Esophagus (tissue), 2 donors: ENCODE results near the gene HNRNPF. TPM values are rescaled to one million over a fixed set of nuclear protein-coding genes. Genes with fewer than 3 reads are reported as not detected.

Source experiments
- H3K27ac ChIP-seq, 2 donors: one replicate each; pipeline ENCODE4 v1.5.1; 2013; ENCODE audit warnings: low read depth in 2 of 2, mild to moderate bottlenecking in 2 of 2, inconsistent platforms in 1 of 2, low read length in 1 of 2, moderate library complexity in 1 of 2
- H3K27me3 ChIP-seq, 2 donors: one replicate each; pipeline ENCODE4 v1.6.1; 2013; ENCODE audit warnings: low read length in 2 of 2, control low read depth in 1 of 2, mild to moderate bottlenecking in 1 of 2; ENCODE audit not compliant: insufficient read depth in 2 of 2, control insufficient read depth in 1 of 2
- H3K36me3 ChIP-seq, 2 donors: one replicate each; pipeline ENCODE4 v1.6.1; 2013; ENCODE audit warnings: low read length in 1 of 2; ENCODE audit not compliant: control insufficient read depth in 2 of 2, insufficient read depth in 2 of 2
- H3K4me1 ChIP-seq, 2 donors: one replicate each; pipeline ENCODE4 v1.6.1; 2013; ENCODE audit warnings: low read length in 1 of 2; ENCODE audit not compliant: control insufficient read depth in 2 of 2, insufficient read depth in 2 of 2
- H3K4me3 ChIP-seq, 2 donors: one replicate each; pipeline ENCODE4 v1.5.1; 2013; ENCODE audit warnings: low read length in 2 of 2, mild to moderate bottlenecking in 2 of 2, low read depth in 1 of 2, moderate library complexity in 1 of 2
- H3K9me3 ChIP-seq, 2 donors: one replicate each; pipeline ENCODE4 v1.6.1; 2013; ENCODE audit warnings: mild to moderate bottlenecking in 2 of 2, low read depth in 1 of 2, low read length in 1 of 2, moderate library complexity in 1 of 2; ENCODE audit not compliant: control insufficient read depth in 2 of 2, insufficient read depth in 1 of 2
- WGBS, 2 donors: extraction: QIAGEN DNeasy Blood & Tissue Kit; methylation state at CpG; one replicate each; pipeline ENCODE4 v1.1.7; 2013; 5-methylcytosine and 5-hydroxymethylcytosine counted together
- polyA plus RNA-seq, 2 donors: library from polyadenylated mRNA; stranded (reverse); fragments of 200-250 nt; gene quantifications; one replicate each; pipeline ENCODE4 v1.2.3, GENCODE V29; 2013
- donor health status: healthy with polysubstance abuse.
- donor health status: Bipolar disorder and iron deficiency.

The HNRNPF gene
- polyA plus RNA-seq, 2 donors = 59.1 to 128 TPM

GRCh38 chr10:43353495-43354329, 55.3 kb downstream of the HNRNPF start:
- H3K36me3 ChIP-seq = no peaks in the 10 kb centered on the region
- no peak overlapping the region for H3K27ac ChIP-seq
- H3K27me3 ChIP-seq = peaks cover 0 to 3% of the 10 kb centered on the region in 2 donors
- no peak overlapping the region for H3K4me3 ChIP-seq
- H3K4me1 ChIP-seq = peaks cover 0 to 3% of the 10 kb centered on the region in 2 donors
- no peaks in the 10 kb centered on the region for H3K9me3 ChIP-seq
- WGBS, 2 donors = 29 to 35% methylated on average over 3 of the region's 3 CpGs

GRCh38 chr10:43352951-43353350, 56.0 kb downstream of the HNRNPF start:
- Histone ChIP-seq H3K36me3 (no peaks in the 10 kb centered on the region), H3K4me1 (peaks cover 0 to 3% of the 10 kb centered on the region in 2 donors), H3K27me3 (peaks cover 0 to 3% of the 10 kb centered on the region in 2 donors), H3K4me3 (no peak overlapping the region), H3K27ac (no peak overlapping the region), H3K9me3 (no peaks in the 10 kb centered on the region)
- 54 to 55% methylated on average over 7 of the region's 7 CpGs for WGBS, 2 donors

- Histone ChIP-seq H3K36me3 (no peaks in the 10 kb centered on the region), H3K4me1 (peaks cover 0 to 2% of the 10 kb centered on the region in 2 donors), H3K27ac (no peak overlapping the region), H3K9me3 (no peaks in the 10 kb centered on the region), H3K4me3 (no peak overlapping the region), H3K27me3 (peaks cover 0 to 3% of the 10 kb centered on the region in 2 donors)
- 60 to 66% methylated on average over 13 to 14 of the region's 14 CpGs for WGBS, 2 donors
Observed at GRCh38 chr10:43351301-43351700, 57.7 kb downstream of the HNRNPF start.

- Histone ChIP-seq H3K4me3 (no peak overlapping the region), H3K27ac (no peak overlapping the region), H3K9me3 (no peaks in the 10 kb centered on the region), H3K36me3 (no peaks in the 10 kb centered on the region), H3K4me1 (no peaks in the 10 kb centered on the region), H3K27me3 (peaks cover 0 to 3% of the 10 kb centered on the region in 2 donors)
- 26 to 29% methylated on average over 34 of the region's 34 CpGs for WGBS, 2 donors
Observed at GRCh38 chr10:43350686-43351085, 58.3 kb downstream of the HNRNPF start.

- WGBS, 2 donors = 46 to 63% methylated on average over 7 of the region's 7 CpGs
- no peak overlapping the region for H3K27ac ChIP-seq
- H3K4me1 ChIP-seq = no peaks in the 10 kb centered on the region
- H3K27me3 ChIP-seq = peaks cover 0 to 3% of the 10 kb centered on the region in 2 donors
- H3K9me3 ChIP-seq = no peaks in the 10 kb centered on the region
- H3K4me3 ChIP-seq = no peak overlapping the region
- no peaks in the 10 kb centered on the region for H3K36me3 ChIP-seq
Observed at GRCh38 chr10:43350156-43350555, 58.8 kb downstream of the HNRNPF start.

- 50 to 55% methylated on average over 13 of the region's 13 CpGs for WGBS, 2 donors
Observed at GRCh38 chr10:43348511-43349312, 60.3 kb downstream of the HNRNPF start.

GRCh38 chr10:43347997-43348396, 61.0 kb downstream of the HNRNPF start:
- H3K36me3 ChIP-seq = no peaks in the 10 kb centered on the region
- no peak overlapping the region for H3K4me3 ChIP-seq
- no peaks in the 10 kb centered on the region for H3K9me3 ChIP-seq
- 82 to 85% methylated on average over 4 of the region's 4 CpGs for WGBS, 2 donors
- H3K4me1 ChIP-seq = no peaks in the 10 kb centered on the region
- no peak overlapping the region for H3K27ac ChIP-seq
- peaks cover 0 to 3% of the 10 kb centered on the region in 2 donors for H3K27me3 ChIP-seq

More at GRCh38 chr10:43348511-43349312, 60.3 kb downstream of the HNRNPF start:
- Histone ChIP-seq H3K36me3 (no peaks in the 10 kb centered on the region), H3K4me3 (no peak overlapping the region), H3K27ac (no peak overlapping the region), H3K27me3 (peaks cover 0 to 3% of the 10 kb centered on the region in 2 donors), H3K4me1 (no peaks in the 10 kb centered on the region), H3K9me3 (no peaks in the 10 kb centered on the region)

GRCh38 chr10:43344051-43344450, 64.9 kb downstream of the HNRNPF start:
- Histone ChIP-seq H3K27ac (no peak overlapping the region), H3K9me3 (no peaks in the 10 kb centered on the region), H3K4me1 (peaks cover 0 to 10% of the 10 kb centered on the region in 2 donors), H3K36me3 (no peaks in the 10 kb centered on the region), H3K27me3 (no peaks in the 10 kb centered on the region), H3K4me3 (no peak overlapping the region)
- WGBS, 2 donors = 63 to 81% methylated on average over 8 of the region's 8 CpGs

- Histone ChIP-seq H3K4me3 (no peak overlapping the region), H3K27me3 (no peaks in the 10 kb centered on the region), H3K9me3 (no peaks in the 10 kb centered on the region), H3K4me1 (peaks cover 0 to 10% of the 10 kb centered on the region in 2 donors), H3K36me3 (no peaks in the 10 kb centered on the region), H3K27ac (no peak overlapping the region)
- 94 to 96% methylated on average over 15 of the region's 15 CpGs for WGBS, 2 donors
Observed at GRCh38 chr10:43343126-43343525, 65.9 kb downstream of the HNRNPF start.
